B cell (primary cell): ENCODE data around the gene ABLIM1. TPM values are rescaled to one million over a fixed set of nuclear protein-coding genes. Genes with fewer than 3 reads are reported as not detected.

Source experiments
- ATAC-seq: fragments of 200-7000 bp; cut with Tn5 transposase; one replicate; pipeline ENCODE4 v1.10.0; 2021; ENCODE audit warnings: low read depth, mild to moderate bottlenecking, moderate number of reproducible peaks, moderate library complexity
- CTCF ChIA-PET: fragments of 350-600 bp; sonication (Branson Sonifier 250); formaldehyde crosslinking; loops from one replicate; lab custom pipeline; 2021; ENCODE audit warnings: antibody characterized with exemption, inconsistent platforms; lab: Charles Lee
- POLR2A ChIA-PET: fragments of 350-600 bp; sonication (Branson Sonifier 250); formaldehyde crosslinking; loops from one replicate; lab custom pipeline; 2021; ENCODE audit warnings: antibody characterized with exemption; lab: Charles Lee
- DNase-seq: peaks from one replicate; pipeline ENCODE4 v3.0.0; 2013
- H2AFZ ChIP-seq: 2 replicates; pipeline ENCODE4 v1.6.1; 2012; ENCODE audit warnings: mild to moderate bottlenecking, low read depth, low read length; ENCODE audit not compliant: insufficient read depth, poor library complexity, severe bottlenecking
- H3K27ac ChIP-seq, 2 donors: 1 replicate in 1 of 2; 2 replicates in 1 of 2; pipeline ENCODE4 v1.5.1; 2012 to 2013; ENCODE audit warnings: low read length in 2 of 2, mild to moderate bottlenecking in 2 of 2, moderate library complexity in 1 of 2
- H3K27me3 ChIP-seq, 4 experiments: fragments of 200-600 bp in 1 of 4; sonication (generic) in 1 of 4; replicated peaks in 1 of 4; 1 replicate in 2 of 4; 2 replicates in 2 of 4; pipeline versions ENCODE4 v1.6.1 to v1.7.0; 2013 to 2016; ENCODE audit warnings: low read length in 3 of 4, mild to moderate bottlenecking in 2 of 4, mixed read lengths in 1 of 4, moderate library complexity in 1 of 4; ENCODE audit not compliant: insufficient read depth in 4 of 4, control insufficient read depth in 3 of 4; ENCODE audit errors: control extremely low read depth in 1 of 4
- H3K36me3 ChIP-seq, 2 experiments: replicated peaks in 1 of 2; 1 replicate in 1 of 2; 2 replicates in 1 of 2; pipeline versions ENCODE4 v1.6.1 to v1.7.1; 2013; ENCODE audit warnings: low read length in 1 of 2; ENCODE audit not compliant: insufficient read depth in 2 of 2, control insufficient read depth in 1 of 2; ENCODE audit errors: control extremely low read depth in 1 of 2, extremely low read depth in 1 of 2
- H3K4me1 ChIP-seq, 2 donors: fragments of 200-600 bp in 1 of 2; sonication (generic) in 1 of 2; 1 replicate in 1 of 2; 2 replicates in 1 of 2; pipeline versions ENCODE4 v1.5.1 to v1.6.1; 2013 to 2017; ENCODE audit warnings: low read length in 2 of 2; ENCODE audit not compliant: control insufficient read depth in 2 of 2, insufficient read depth in 2 of 2
- H3K4me2 ChIP-seq: replicated peaks from 2 replicates; pipeline ENCODE3; 2012; ENCODE audit warnings: mild to moderate bottlenecking, low read depth, low read length; ENCODE audit not compliant: poor library complexity, severe bottlenecking
- H3K4me3 ChIP-seq, 5 experiments: fragments of 200-600 bp in 1 of 5; sonication (generic) in 1 of 5; 1 replicate in 3 of 5; 2 replicates in 2 of 5; pipeline versions ENCODE4 v1.5.1 to v1.7.0; 2011 to 2016; ENCODE audit warnings: low read length in 4 of 5, mild to moderate bottlenecking in 4 of 5, low read depth in 2 of 5, control low read depth in 1 of 5, moderate library complexity in 1 of 5; ENCODE audit not compliant: insufficient read depth in 1 of 5; ENCODE audit errors: control extremely low read depth in 1 of 5, extremely low read depth in 1 of 5
- H3K79me2 ChIP-seq: fragments of 200-600 bp; sonication (generic); one replicate; pipeline ENCODE4 v1.6.0; 2016; ENCODE audit warnings: low read length; ENCODE audit not compliant: control insufficient read depth, insufficient read depth
- H3K9ac ChIP-seq: fragments of 200-600 bp; sonication (generic); 2 replicates; pipeline ENCODE4 v1.6.1; 2017; ENCODE audit warnings: mild to moderate bottlenecking, low read length, moderate library complexity
- H3K9me3 ChIP-seq, 3 donors: one replicate each; pipeline versions ENCODE4 v1.6.1 to v1.7.1; 2013; ENCODE audit warnings: low read length in 2 of 3; ENCODE audit not compliant: control insufficient read depth in 2 of 3, insufficient read depth in 1 of 3; ENCODE audit errors: control extremely low read depth in 1 of 3
- H4K20me1 ChIP-seq: 2 replicates; pipeline ENCODE4 v1.6.0; 2012; ENCODE audit warnings: mild to moderate bottlenecking, low read length; ENCODE audit not compliant: insufficient read depth, control insufficient read depth, poor library complexity, severe bottlenecking
- H3K27ac Mint-ChIP-seq: one replicate; pipeline ENCODE4 v1.8.0; 2021; ENCODE audit warnings: mixed read lengths
- H3K27me3 Mint-ChIP-seq: one replicate; pipeline ENCODE4 v1.8.0; 2021; ENCODE audit warnings: mixed read lengths
- H3K4me1 Mint-ChIP-seq: one replicate; pipeline ENCODE4 v1.8.0; 2021; ENCODE audit warnings: mixed read lengths
- H3K4me3 Mint-ChIP-seq: one replicate; pipeline ENCODE4 v1.8.0; 2021; ENCODE audit warnings: mixed read lengths
- H3K9me3 Mint-ChIP-seq: one replicate; pipeline ENCODE4 v1.8.0; 2022; ENCODE audit warnings: mixed read lengths; ENCODE audit not compliant: insufficient read depth
- EZH2 ChIP-seq: IDR thresholded peaks from 2 replicates; pipeline ENCODE4 v1.6.1; 2012; ENCODE audit warnings: borderline replicate concordance, low read depth, mild to moderate bottlenecking, moderate library complexity, low read length; ENCODE audit not compliant: insufficient read depth, poor library complexity, severe bottlenecking
- WGBS: methylation state at CpG from one replicate; pipeline ENCODE4 v1.1.5; 2013; ENCODE audit warnings: missing lambda C conversion rate; ENCODE audit not compliant: insufficient coverage; 5-methylcytosine and 5-hydroxymethylcytosine counted together
- intact Hi-C: fragments of 100-400 bp; cut with micrococcal nuclease; formaldehyde crosslinking; loops from one replicate; pipeline ENCODE4 v1.10.0; 2022
- polyA plus RNA-seq: library from polyadenylated mRNA; depleted of rRNA; stranded (reverse); fragments of >200 nt; gene quantifications from 2 replicates; pipeline ENCODE4 v1.2.3, GENCODE V29; 2012
- total RNA-seq, 2 donors: library from RNA; stranded (reverse); fragments of 120-200 nt in 1 of 2; gene quantifications; 1 replicate in 1 of 2; 2 replicates in 1 of 2; pipeline versions ENCODE4 v1.2.3 to v1.2.4, GENCODE V29; 2013 to 2022
- TF ChIP-seq, protein P1 (sequence below): fragments of 200-600 bp; IDR thresholded peaks from one replicate; pipeline ENCODE4 v1.8.0; 2022; ENCODE audit warnings: antibody characterized with exemption, mild to moderate bottlenecking

ABLIM1 gene
- total and polyA plus RNA-seq, 2 donors (not counting 1 experiment from before 2014, with no cell fraction given): 55.6 to 148 TPM

DNA sequence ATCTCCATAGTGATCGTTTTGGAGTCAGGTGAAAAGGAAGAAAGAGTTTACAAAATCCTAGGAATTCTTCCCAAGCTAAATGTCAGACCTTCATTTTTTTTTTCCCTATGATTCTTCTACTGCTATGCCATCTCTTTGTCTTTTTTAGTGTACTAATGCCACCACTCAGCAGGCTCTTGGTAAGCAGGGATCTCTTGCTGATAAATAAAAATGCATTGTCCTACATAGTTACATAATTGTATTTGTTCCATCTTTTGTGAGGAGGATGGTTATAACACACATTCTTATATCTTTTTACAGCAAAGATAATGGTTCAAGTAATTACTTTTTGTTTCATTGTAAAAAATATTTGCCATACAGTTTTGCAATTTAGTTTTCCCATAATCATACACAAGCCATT lies 217.0 kb downstream of the ABLIM1 start:
- DNase-seq: no peak
- no peak for ATAC-seq
- CTCF ChIA-PET: no interaction called here
- H4K20me1 ChIP-seq: no peaks in the 10 kb centered on the region
- Mint-ChIP-seq H3K27ac (no peak overlapping the region), H3K27me3 (no peaks in the 10 kb centered on the region), H3K4me3 (no peak overlapping the region), H3K9me3 (no peaks in the 10 kb centered on the region), H3K4me1 (no peaks in the 10 kb centered on the region)
- H3K79me2 ChIP-seq: no peaks in the 10 kb centered on the region
- WGBS: no CpG with 5 or more reads among the region's 1 CpG
- H3K27ac ChIP-seq: no peak overlapping the region
- POLR2A ChIA-PET: no interaction called here
- no peak overlapping the region for H3K9ac ChIP-seq
- H2AFZ ChIP-seq: no peak overlapping the region
- H3K4me3 ChIP-seq: no peak overlapping the region
- no peaks in the 10 kb centered on the region for H3K9me3 ChIP-seq
- no peak for TF ChIP-seq EZH2
- TF ChIP-seq, protein P1, sequence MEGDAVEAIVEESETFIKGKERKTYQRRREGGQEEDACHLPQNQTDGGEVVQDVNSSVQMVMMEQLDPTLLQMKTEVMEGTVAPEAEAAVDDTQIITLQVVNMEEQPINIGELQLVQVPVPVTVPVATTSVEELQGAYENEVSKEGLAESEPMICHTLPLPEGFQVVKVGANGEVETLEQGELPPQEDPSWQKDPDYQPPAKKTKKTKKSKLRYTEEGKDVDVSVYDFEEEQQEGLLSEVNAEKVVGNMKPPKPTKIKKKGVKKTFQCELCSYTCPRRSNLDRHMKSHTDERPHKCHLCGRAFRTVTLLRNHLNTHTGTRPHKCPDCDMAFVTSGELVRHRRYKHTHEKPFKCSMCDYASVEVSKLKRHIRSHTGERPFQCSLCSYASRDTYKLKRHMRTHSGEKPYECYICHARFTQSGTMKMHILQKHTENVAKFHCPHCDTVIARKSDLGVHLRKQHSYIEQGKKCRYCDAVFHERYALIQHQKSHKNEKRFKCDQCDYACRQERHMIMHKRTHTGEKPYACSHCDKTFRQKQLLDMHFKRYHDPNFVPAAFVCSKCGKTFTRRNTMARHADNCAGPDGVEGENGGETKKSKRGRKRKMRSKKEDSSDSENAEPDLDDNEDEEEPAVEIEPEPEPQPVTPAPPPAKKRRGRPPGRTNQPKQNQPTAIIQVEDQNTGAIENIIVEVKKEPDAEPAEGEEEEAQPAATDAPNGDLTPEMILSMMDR: no peak
- H3K27me3 ChIP-seq: no peaks in the 10 kb centered on the region
- H3K36me3 ChIP-seq: peaks cover 9 to 84% of the 10 kb centered on the region in 2 experiments
- no peaks in the 10 kb centered on the region for H3K4me1 ChIP-seq
- H3K4me2 ChIP-seq: no peak overlapping the region
- intact Hi-C loops: no loop called here

GRCh38 chr10:114437473-114438292 lies 220.4 kb downstream of the ABLIM1 start:
- H3K4me3 Mint-ChIP-seq: no peak overlapping the region
- Histone ChIP-seq H3K27me3 (no peaks in the 10 kb centered on the region), H3K36me3 (peaks cover 16 to 92% of the 10 kb centered on the region in 2 experiments), H3K9ac (no peak overlapping the region), H4K20me1 (no peaks in the 10 kb centered on the region), H3K4me1 (no peaks in the 10 kb centered on the region), H3K4me2 (no peak overlapping the region), H3K27ac (no peak overlapping the region), H3K79me2 (no peaks in the 10 kb centered on the region), H3K9me3 (no peaks in the 10 kb centered on the region), H3K4me3 (no peak overlapping the region), H2AFZ (no peak overlapping the region)
- ATAC-seq: no peak
- no peak overlapping the region for H3K27ac Mint-ChIP-seq
- no peak for TF ChIP-seq EZH2
- TF ChIP-seq, protein P1: no peak
- CTCF ChIA-PET: interaction anchor here (1.3 to 1.7 kb wide), 2 partner anchors 8 to 134 kb away, joined by 3 to 4 read pairs; no protein-coding TSS in a partner anchor
- POLR2A ChIA-PET: no interaction called here
- H3K9me3 Mint-ChIP-seq: no peaks in the 10 kb centered on the region
- 92% methylated on average over 4 of the region's 9 CpGs for WGBS
- intact Hi-C loops: loop anchor here (10.0 kb wide), 1 partner anchor 133 kb away; no protein-coding TSS in a partner anchor
- no peaks in the 10 kb centered on the region for H3K27me3 Mint-ChIP-seq
- no peaks in the 10 kb centered on the region for H3K4me1 Mint-ChIP-seq
- DNase-seq: no peak
